D721Med (cell line): ENCODE data around the gene SCEL.

Source experiments
- DNase-seq: peaks from one replicate; pipeline ENCODE4 v3.0.0; 2011; ENCODE audit warnings: low spot score; ENCODE audit not compliant: insufficient read length
- FAIRE-seq: peaks from 2 replicates; lab custom pipeline; 2011; peaks lifted over from hg19 to GRCh38; lab: Jason Lieb, UNC
- CTCF ChIP-seq: IDR thresholded peaks from 2 replicates; pipeline ENCODE4 v1.5.1; 2012; ENCODE audit warnings: mild to moderate bottlenecking, control low read depth; ENCODE audit not compliant: insufficient read depth; ENCODE audit errors: missing control alignments

SCEL gene

GRCh38 chr13:77574096-77574495, 38.6 kb downstream of the SCEL start:
- FAIRE-seq (no peak), DNase-seq (no peak)
- no peak for TF ChIP-seq CTCF

- no peak for FAIRE-seq
- no peak for DNase-seq
- TF ChIP-seq CTCF: no peak
These were observed 44.5 kb downstream of the SCEL start for GRCh38 chr13:77579959-77580358.

GRCh38 chr13:77580748-77581147, 45.2 kb downstream of the SCEL start:
- FAIRE-seq: no peak
- no peak for TF ChIP-seq CTCF
- no peak for DNase-seq

- FAIRE-seq (no peak), DNase-seq (no peak)
- no peak for TF ChIP-seq CTCF
These were observed 48.1 kb downstream of the SCEL start for GRCh38 chr13:77583581-77583980.

GRCh38 chr13:77584106-77584505, 48.6 kb downstream of the SCEL start:
- no peak for FAIRE-seq
- DNase-seq: no peak
- TF ChIP-seq CTCF: no peak

- TF ChIP-seq CTCF: no peak
- FAIRE-seq (no peak), DNase-seq (no peak)
These were observed 59.8 kb downstream of the SCEL start for GRCh38 chr13:77595166-77595810.

GRCh38 chr13:77596777-77597176, 61.3 kb downstream of the SCEL start:
- TF ChIP-seq CTCF: no peak
- FAIRE-seq: no peak

More at GRCh38 chr13:77596777-77597176, 61.3 kb downstream of the SCEL start:
- DNase-seq: no peak
